ENCODE results near the gene TULP1.

The TULP1 gene

GRCh38 chr6:35481226-35481625 is 31.5 kb downstream of the TULP1 start:
- no peak for DNase-seq

DNA sequence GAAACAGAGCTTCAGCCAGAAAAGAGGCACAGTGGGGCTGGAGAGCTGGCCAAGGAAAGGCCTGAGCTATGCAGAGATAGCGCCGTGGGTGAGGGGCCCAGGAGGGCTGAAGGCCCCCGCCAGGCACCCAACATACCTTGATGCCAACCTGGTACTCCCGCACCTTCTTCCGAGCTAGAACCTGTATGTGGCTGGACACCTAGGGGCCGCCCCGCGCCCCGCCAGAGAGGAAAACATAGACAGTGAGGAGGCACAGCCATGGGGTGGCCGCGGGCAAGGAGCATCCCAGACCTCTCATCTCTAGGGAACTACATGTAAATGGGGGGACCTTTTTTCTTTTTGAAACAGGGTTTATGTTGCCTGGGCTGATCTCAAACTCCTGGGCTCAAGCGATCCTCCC is 32.5 kb downstream of the TULP1 start:
- DNase-seq = no peak

- no peak for DNase-seq
Measured at GRCh38 chr6:35478259-35478658, 34.4 kb downstream of the TULP1 start.

DNA sequence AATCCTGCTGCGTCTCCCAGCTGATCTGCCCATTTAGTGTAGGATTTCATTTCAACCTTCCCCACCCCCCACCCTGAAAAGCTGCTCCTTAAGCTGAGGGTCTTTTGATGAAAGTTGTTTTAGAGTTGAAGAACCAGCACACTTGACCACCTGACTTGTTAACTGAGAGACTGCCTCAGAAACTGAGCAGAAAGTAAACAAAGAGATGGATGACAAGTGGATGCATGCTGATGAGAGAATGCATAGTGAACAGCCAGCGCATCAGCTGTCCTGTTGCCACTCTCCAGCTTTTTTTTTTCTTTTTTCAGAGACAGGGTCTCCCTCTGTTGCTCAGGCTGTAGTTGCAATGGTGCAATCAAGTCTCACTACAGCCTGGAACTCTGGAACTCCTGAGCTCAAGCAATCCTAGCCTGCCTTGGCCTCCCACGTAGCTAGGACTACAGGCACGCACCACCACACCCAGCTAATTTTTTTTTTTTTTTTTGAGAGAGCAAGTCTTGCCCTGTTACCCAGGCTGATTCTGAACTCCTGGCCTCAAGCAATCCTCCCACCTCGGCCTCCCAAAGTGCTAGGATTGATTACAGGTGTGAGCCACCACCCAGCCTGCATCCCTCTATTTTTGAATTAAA is 35.0 kb downstream of the TULP1 start:
- no peak for DNase-seq

DNA sequence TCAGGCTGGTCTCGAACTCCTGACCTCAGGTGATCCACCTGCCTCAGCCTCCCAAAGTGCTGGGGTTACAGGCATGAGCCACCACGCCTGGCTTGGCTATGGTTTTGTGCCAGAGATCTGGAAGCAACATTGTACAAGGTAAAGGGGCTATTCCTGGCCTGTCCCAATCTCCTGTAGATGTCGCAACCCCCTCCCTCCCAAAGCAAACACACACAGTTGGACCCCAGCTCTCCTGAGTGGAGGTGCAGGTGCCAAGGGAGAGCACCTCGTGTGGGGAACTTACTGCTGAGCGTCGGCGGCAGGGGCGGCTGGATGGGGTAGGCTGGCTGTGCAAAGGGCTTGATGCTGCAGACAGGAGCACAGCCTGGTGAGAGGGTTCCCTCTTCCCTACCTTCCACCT is 35.7 kb downstream of the TULP1 start:
- no peak for DNase-seq

- no peak for DNase-seq
Measured at GRCh38 chr6:35476004-35476403, 36.7 kb downstream of the TULP1 start.

GRCh38 chr6:35475573-35475972 is 37.1 kb downstream of the TULP1 start:
- no peak for DNase-seq

DNA sequence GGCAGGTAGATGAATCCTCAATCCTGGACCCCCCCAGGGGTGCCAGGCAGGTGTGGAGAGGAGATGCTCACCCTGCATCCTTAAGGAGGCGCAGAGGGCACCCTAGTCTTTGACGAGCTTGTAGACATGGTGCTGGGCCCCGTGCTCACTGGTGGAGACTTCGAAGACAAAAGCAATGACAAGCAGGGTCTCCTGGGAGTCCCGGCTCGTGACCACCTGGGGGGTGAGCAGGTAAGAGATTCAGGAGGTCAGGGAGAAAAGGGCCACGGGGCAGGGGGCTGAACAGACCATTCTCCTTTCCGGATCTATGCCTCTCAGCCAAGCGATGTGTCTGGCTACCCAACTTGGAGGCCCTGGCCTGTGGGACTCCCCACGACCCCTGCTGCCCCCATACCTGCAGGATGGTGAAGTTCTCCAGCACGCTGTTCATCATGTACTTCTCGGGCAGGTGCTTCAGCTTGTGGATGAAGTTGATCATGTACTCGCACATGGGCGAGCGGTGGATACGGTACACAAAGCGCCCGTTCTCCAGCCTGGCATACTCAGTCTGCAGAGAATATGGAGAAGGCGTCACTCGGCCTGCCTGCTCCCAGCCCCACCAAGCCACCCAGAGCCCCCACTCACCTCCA is 37.6 kb downstream of the TULP1 start:
- DNase-seq = no peak

GRCh38 chr6:35474131-35474941 is 38.4 kb downstream of the TULP1 start:
- no peak for DNase-seq

DNA sequence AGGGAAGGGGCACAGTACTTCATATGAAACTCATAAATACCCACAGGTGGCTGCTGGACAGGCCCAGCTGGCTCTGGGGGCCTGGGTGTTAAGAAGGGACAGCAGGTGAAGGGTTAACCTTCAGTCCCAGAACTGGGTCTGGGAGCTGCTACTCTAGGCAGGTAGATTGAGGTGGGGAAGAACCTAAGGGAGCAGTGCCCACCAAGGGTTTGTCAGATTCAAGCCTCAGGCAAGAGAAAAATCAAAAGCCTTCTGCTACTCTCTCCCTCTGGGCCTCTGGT is 38.9 kb downstream of the TULP1 start:
- DNase-seq = no peak

DNA sequence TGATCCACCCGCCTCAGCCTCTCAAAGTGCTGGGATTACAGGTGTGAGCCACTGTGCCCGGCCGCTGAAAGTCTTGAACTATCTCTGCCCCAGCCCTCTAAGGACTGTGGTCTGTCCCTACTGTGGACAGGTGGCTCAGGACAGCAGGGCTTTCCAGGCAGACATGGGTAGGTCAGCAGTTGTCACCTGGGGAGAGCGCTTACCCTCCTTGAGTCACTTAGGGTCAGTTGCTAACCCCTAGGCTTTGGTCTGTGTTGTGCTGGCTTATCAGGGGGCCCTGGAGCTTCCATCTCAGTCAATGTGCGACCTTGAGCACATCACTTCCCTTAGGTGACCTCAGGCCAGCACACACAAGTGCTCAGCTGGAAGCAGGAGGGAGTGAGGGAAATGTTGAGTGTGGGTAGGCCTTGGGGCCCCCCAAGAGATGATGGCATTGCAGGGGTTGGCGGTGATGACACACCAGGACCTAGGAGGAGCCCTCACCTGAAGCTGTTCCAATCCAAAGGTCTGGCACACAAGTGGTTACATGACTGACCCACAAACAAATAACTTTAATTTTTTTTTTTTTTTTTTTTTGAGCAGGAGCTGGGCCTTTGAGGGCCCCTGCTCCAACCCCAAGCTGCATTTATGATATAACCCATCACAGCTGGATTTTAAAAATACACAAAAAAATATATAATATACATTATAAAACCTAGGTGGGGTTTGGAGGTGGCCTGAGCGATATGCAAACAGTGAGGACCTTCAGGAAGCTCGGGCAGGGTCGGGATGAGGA is 39.4 kb downstream of the TULP1 start:
- no peak for DNase-seq

GRCh38 chr6:35471836-35472345 is 40.8 kb downstream of the TULP1 start:
- no peak for DNase-seq

DNA sequence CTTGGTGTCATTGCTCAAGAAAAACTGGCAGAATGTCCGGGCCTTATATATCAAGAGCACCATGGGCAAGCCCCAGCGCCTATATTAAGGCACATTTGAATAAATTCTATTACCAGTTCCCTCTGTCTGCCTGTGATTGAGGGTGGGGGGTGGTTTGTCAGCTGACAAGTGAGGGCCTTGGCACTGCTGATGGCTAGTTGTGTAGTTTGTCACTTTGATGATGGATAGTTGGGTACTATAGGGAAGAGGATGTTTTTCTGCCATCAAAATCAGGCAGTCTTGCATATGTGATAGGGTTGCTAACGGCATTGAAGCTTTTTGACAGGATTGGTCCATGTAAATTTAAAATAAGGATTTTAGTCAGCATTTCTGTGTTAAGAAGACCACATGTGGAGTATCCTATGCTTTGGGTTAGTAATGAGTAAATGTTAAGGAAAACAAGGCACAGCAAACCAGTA is 42.0 kb downstream of the TULP1 start:
- no peak for DNase-seq

- DNase-seq = no peak
Measured at GRCh38 chr6:35469751-35470662, 42.7 kb downstream of the TULP1 start.

DNA sequence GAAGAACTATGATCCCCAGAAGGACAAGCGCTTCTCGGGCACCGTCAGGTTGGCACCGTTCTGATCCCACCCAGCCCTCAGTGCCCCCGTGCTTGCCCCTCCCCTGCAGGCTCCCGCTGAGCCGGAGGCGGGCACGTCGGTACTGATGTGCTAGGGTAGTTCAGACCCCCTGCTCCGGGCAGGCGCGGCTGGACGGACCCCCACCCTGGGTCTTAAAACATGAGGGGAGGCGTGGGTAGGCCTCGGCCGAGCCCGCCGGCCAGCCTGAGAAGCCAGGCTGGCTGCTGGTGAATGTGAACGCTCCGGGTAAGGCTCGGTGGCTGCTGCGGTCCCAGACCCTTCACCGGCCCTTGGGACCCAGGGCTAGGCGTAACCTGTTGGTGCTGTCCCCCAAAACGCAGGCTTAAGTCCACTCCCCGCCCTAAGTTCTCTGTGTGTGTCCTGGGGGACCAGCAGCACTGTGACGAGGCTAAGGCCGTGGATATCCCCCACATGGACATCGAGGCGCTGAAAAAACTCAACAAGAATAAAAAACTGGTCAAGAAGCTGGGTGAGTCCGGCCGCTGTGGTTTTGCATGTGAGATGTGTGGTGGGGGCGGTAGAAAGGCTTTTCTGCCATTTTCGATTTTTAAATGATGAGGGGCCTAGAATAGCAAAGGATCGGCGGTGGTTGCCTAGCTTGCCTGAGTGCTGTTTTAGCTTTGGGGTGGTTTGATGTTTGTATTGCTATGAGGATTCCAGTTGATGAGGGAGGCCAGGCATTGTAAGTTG is 43.5 kb downstream of the TULP1 start:
- DNase-seq = no peak

DNA sequence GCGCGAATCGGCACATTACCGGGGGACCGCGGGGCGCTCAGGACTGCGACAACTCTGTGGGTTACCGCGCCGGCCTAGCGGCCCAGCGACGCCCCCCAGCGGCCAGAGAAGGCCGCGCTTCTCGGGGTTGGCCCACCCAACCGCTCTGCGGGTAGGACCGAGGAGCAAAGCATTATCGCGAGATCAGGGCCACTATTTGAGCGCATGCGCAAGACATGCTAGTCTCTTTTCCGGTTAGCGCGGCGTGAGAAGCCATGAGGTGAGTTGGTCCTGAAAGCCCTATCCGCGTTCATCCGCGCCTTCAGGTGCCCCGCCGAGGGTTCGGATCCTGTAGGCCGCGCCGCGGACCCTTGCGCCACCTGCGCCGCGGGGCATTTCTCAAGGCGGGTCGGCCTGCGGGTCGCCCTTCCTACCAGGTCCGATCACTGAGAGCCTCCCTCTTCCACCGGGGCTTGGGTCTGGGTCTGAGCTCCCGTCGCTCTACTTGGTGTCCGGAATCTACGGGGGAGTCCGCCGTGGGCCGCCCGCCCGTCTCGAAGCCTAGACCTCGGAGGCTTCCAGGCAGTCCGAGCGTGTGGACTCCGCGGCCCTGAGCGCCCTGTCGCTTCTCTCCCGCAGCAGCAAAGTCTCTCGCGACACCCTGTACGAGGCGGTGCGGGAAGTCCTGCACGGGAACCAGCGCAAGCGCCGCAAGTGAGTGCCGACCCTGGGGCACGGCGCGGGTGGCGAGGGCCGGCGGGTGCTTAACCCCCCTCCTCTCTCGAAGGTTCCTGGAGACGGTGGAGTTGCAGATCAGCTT is 44.3 kb downstream of the TULP1 start, which contains the start of gene RPL10A:
TSS of gene RPL10A (plus strand) at position 221 of the 799 bp plus-strand sequence. CDS start at position 255, 34 bp downstream.
- peak; percentile 91 for DNase-seq

GRCh38 chr6:35465646-35466045 is 47.0 kb downstream of the TULP1 start:
- no peak for DNase-seq

DNA sequence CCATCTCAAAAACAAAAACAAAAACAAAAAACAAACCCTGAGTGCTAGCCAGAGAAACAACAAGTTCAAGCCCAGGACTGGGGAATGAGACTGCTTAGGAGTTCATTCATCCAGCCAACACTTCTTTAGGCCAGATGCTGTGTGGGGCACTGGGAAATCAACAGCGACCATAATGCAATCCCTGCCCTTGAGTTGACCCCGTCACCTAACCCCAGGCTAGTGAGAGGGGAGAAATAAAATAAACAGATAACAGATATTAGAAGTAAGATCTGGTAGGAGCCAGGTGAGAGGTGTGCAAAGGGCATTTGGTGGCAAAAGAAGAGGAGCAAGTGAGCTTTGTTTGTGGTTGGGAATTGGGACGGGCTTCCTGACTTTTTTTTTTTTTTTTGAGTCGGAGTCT is 49.4 kb downstream of the TULP1 start:
- no peak for DNase-seq

DNA sequence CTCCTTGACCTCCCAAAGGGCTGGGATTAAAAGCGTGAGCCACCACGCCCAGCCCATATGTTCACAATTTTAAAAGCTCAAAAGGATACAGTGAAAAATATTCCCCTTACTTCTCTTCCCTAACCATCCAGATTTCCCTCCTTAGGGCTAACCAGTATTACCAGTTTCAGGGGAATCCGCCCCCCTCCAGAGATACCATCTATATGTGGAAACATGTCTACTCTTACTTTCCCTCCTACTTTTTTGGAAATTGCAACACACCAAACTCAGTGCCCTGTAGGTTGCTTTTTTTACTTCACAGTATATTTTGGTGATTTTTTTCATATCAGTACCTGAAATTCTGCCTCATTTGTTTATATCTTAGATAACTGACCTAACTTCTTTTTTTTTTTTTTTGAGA is 51.4 kb downstream of the TULP1 start:
- DNase-seq = no peak

- DNase-seq = no peak
Measured at GRCh38 chr6:35457907-35458306, 54.8 kb downstream of the TULP1 start.

All from NCI-H526 treated with DMSO at 0.1 percent for 48 hours (cell line).